Measurements from ENCODE around the gene SPATA31D4. TPM values are rescaled to one million over a fixed set of nuclear protein-coding genes. Genes with fewer than 3 reads are reported as not detected.

SPATA31D4 gene
- polyA plus RNA-seq, 3 donors, result not detected

DNA sequence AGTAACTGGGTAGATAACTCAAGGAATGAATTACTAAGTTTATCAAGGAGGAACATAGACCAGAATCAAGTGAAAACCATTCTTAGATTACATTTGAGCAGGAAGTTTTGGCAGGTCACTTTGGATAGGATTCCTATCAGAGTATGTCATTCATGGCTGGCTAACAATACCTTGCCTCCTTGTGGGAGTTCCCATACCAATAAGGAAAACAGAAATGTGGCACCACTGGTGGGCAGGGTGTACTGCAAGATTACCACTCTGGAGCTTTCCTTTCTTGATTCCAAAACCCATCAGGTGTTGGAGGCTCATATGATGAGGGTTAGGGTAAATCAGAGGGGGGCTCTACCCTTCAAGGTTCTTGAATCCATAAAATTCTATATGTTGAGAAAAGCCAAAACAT, 41.7 kb downstream of the SPATA31D4 start:
- no peak overlapping the region for H3K4me2 ChIP-seq (replicated peaks; ENCODE audit: extremely low read depth, low read length, poor library complexity, severe bottlenecking)
- no peaks in the 10 kb centered on the region for H3K36me3 ChIP-seq (replicated peaks in 1 of 2; ENCODE audit: control insufficient read depth in 1 of 2, insufficient read depth in 2 of 2, low read length in 2 of 2)
- H3K79me2 ChIP-seq (ENCODE audit: insufficient read depth, low read length), result no peaks in the 10 kb centered on the region
- peaks cover 21 to 22% of the 10 kb centered on the region in 2 donors for H3K9me3 ChIP-seq (replicated peaks in 1 of 2; ENCODE audit: control insufficient read depth in 1 of 2, insufficient read depth in 1 of 2, low read length in 2 of 2)
- no peak overlapping the region for H3K9ac ChIP-seq (ENCODE audit: insufficient read depth, low read length, poor library complexity, severe bottlenecking)
- Mint-ChIP-seq H3K4me3 (no peak overlapping the region), H3K4me1 (no peaks in the 10 kb centered on the region), H3K36me3 (no peaks in the 10 kb centered on the region), H3K27me3 (ENCODE audit: low read depth in 3 of 3) (peaks cover 0 to 3% (median 0%) of the 10 kb centered on the region in 3 donors), H3K9me3 (peaks cover 11 to 54% (median 24%) of the 10 kb centered on the region in 7 donors), H3K27ac (no peak overlapping the region)
- TF ChIP-seq, protein P1, sequence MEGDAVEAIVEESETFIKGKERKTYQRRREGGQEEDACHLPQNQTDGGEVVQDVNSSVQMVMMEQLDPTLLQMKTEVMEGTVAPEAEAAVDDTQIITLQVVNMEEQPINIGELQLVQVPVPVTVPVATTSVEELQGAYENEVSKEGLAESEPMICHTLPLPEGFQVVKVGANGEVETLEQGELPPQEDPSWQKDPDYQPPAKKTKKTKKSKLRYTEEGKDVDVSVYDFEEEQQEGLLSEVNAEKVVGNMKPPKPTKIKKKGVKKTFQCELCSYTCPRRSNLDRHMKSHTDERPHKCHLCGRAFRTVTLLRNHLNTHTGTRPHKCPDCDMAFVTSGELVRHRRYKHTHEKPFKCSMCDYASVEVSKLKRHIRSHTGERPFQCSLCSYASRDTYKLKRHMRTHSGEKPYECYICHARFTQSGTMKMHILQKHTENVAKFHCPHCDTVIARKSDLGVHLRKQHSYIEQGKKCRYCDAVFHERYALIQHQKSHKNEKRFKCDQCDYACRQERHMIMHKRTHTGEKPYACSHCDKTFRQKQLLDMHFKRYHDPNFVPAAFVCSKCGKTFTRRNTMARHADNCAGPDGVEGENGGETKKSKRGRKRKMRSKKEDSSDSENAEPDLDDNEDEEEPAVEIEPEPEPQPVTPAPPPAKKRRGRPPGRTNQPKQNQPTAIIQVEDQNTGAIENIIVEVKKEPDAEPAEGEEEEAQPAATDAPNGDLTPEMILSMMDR (IDR thresholded peaks at IDR 0.05), result no peak
- no peak for DNase-seq
- intact Hi-C loops (cut with micrococcal nuclease), result no loop called here
- H2AFZ ChIP-seq (ENCODE audit: insufficient read depth, low read depth, low read length, poor library complexity, severe bottlenecking), result no peak overlapping the region
- H4K20me1 ChIP-seq (ENCODE audit: insufficient read depth, low read length), result no peaks in the 10 kb centered on the region
- no peak overlapping the region for H3K27ac ChIP-seq (ENCODE audit: low read depth in 1 of 2, low read length in 2 of 2)
- no peaks in the 10 kb centered on the region for H3K27me3 ChIP-seq (ENCODE audit: control insufficient read depth in 2 of 2, insufficient read depth in 2 of 2, low read length in 2 of 2)
- H3K4me3 ChIP-seq (replicated peaks in 1 of 3; ENCODE audit: low read depth in 2 of 3, low read length in 3 of 3), result no peak overlapping the region
- no peaks in the 10 kb centered on the region for H3K4me1 ChIP-seq (ENCODE audit: control insufficient read depth in 1 of 2, insufficient read depth in 2 of 2, low read length in 2 of 2)

- no peak overlapping the region for H3K4me3 ChIP-seq (replicated peaks in 1 of 3; ENCODE audit: low read depth in 2 of 3, low read length in 3 of 3)
- TF ChIP-seq, protein P1 (IDR thresholded peaks at IDR 0.05), result no peak
- no peak for DNase-seq
- H3K9me3 Mint-ChIP-seq, result peaks cover 11 to 53% (median 22%) of the 10 kb centered on the region in 7 donors
- H3K4me1 ChIP-seq (ENCODE audit: control insufficient read depth in 1 of 2, insufficient read depth in 2 of 2, low read length in 2 of 2), result no peaks in the 10 kb centered on the region
- no peak overlapping the region for H3K4me2 ChIP-seq (replicated peaks; ENCODE audit: extremely low read depth, low read length, poor library complexity, severe bottlenecking)
- intact Hi-C loops (cut with micrococcal nuclease), result no loop called here
- no peak overlapping the region for H3K9ac ChIP-seq (ENCODE audit: insufficient read depth, low read length, poor library complexity, severe bottlenecking)
- peaks cover 21 to 27% of the 10 kb centered on the region in 2 donors for H3K9me3 ChIP-seq (replicated peaks in 1 of 2; ENCODE audit: control insufficient read depth in 1 of 2, insufficient read depth in 1 of 2, low read length in 2 of 2)
- H3K4me3 Mint-ChIP-seq, result no peak overlapping the region
- no peak overlapping the region for H2AFZ ChIP-seq (ENCODE audit: insufficient read depth, low read depth, low read length, poor library complexity, severe bottlenecking)
- H3K27ac ChIP-seq (ENCODE audit: low read depth in 1 of 2, low read length in 2 of 2), result no peak overlapping the region
- H3K79me2 ChIP-seq (ENCODE audit: insufficient read depth, low read length), result no peaks in the 10 kb centered on the region
- H4K20me1 ChIP-seq (ENCODE audit: insufficient read depth, low read length), result no peaks in the 10 kb centered on the region
- no peak overlapping the region for H3K27ac Mint-ChIP-seq
- no peaks in the 10 kb centered on the region for H3K36me3 Mint-ChIP-seq
- no peaks in the 10 kb centered on the region for H3K27me3 Mint-ChIP-seq (ENCODE audit: low read depth in 3 of 3)
- H3K36me3 ChIP-seq (replicated peaks in 1 of 2; ENCODE audit: control insufficient read depth in 1 of 2, insufficient read depth in 2 of 2, low read length in 2 of 2), result no peaks in the 10 kb centered on the region
- H3K4me1 Mint-ChIP-seq, result no peaks in the 10 kb centered on the region
- no peaks in the 10 kb centered on the region for H3K27me3 ChIP-seq (ENCODE audit: control insufficient read depth in 2 of 2, insufficient read depth in 2 of 2, low read length in 2 of 2)
These were observed 43.5 kb downstream of the SPATA31D4 start for GRCh38 chr9:81971727-81972126.

All from CD14-positive monocyte (primary cell).